Panc1 (cell line): ENCODE data around the gene IGF2R.

Experiments used
- POLR2AphosphoS5 ChIP-seq: IDR thresholded peaks from 2 replicates; pipeline ENCODE4 v1.6.1; 2012; ENCODE audit warnings: mild to moderate bottlenecking, low read depth, low read length, moderate library complexity
- TCF7L2 ChIP-seq: IDR thresholded peaks from 2 replicates; pipeline ENCODE4 v1.6.1; 2011; ENCODE audit warnings: mild to moderate bottlenecking, low read depth, low read length, inconsistent platforms
- TF ChIP-seq, protein P1 (sequence below): fragments of 450-650 bp; IDR thresholded peaks from 2 replicates; pipeline ENCODE4 v1.5.1; 2017; ENCODE audit warnings: mild to moderate bottlenecking

DNA sequence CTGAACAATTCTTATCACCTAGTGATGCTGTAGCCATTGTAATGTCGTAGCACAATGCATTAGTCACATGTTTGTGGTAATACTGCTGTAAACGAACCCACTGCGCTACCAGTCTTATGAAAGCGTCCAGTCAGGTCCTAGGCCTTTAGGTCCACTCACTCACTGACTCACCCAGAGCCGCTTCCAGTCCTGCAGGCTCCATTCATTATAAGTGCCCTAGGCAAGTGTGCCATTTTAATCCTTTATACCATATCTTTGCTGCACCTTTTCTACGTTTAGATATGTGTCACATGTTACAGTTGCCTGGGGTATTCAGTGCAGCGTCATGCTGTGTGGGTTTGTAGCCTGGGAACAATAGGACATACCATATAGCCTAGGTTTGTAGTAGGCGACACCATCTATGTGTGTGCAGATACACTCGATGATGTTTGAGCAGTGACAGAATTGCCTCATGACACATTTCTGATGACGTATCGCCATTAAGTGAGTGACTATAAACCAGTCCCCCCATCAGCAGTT is 15.4 kb downstream of the IGF2R start:
- TF ChIP-seq, protein P1, sequence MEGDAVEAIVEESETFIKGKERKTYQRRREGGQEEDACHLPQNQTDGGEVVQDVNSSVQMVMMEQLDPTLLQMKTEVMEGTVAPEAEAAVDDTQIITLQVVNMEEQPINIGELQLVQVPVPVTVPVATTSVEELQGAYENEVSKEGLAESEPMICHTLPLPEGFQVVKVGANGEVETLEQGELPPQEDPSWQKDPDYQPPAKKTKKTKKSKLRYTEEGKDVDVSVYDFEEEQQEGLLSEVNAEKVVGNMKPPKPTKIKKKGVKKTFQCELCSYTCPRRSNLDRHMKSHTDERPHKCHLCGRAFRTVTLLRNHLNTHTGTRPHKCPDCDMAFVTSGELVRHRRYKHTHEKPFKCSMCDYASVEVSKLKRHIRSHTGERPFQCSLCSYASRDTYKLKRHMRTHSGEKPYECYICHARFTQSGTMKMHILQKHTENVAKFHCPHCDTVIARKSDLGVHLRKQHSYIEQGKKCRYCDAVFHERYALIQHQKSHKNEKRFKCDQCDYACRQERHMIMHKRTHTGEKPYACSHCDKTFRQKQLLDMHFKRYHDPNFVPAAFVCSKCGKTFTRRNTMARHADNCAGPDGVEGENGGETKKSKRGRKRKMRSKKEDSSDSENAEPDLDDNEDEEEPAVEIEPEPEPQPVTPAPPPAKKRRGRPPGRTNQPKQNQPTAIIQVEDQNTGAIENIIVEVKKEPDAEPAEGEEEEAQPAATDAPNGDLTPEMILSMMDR, result no peak
- TF ChIP-seq TCF7L2 (no peak), POLR2AphosphoS5 (no peak)
